Measurements from ENCODE around the gene FBXL16.
"Not testable (repeated sequence)": the region's sequence is repeated elsewhere in the genome, so short reads cannot be mapped to it uniquely, and the experiment has no call there.

The FBXL16 gene

GRCh38 chr16:714558-715476, 9.2 kb upstream of the FBXL16 start, which contains the start of gene METRN:
TSS of gene METRN (plus strand) at chr16:715118. CDS start at chr16:715290, 172 bp downstream.
- DNase-seq (ENCODE audit: low read depth) = no peak
- in situ Hi-C loops (cut with HindIII; ENCODE audit: low sequenced_read_pairs) = loop anchor here (10.0 kb wide), 1 partner anchor 260 kb away; the partner anchor contains the start of gene LMF1
- H3K4me3 ChIP-seq (ENCODE audit: low read depth, low read length) = peak within 1 kb of the TSS; percentile 55
- no peak for TF ChIP-seq CTCF (IDR thresholded peaks at IDR 0.05; ENCODE audit: low read depth, low read length, missing control alignments)

GRCh38 chr16:714079-714478, 8.5 kb upstream of the FBXL16 start:
- no peak for DNase-seq (ENCODE audit: low read depth)
- in situ Hi-C loops (cut with HindIII; ENCODE audit: low sequenced_read_pairs) = loop anchor here (10.0 kb wide), 1 partner anchor 261 kb away; the partner anchor contains the start of gene LMF1
- peak overlapping the region; percentile 19 for H3K4me3 ChIP-seq (ENCODE audit: low read depth, low read length)
- no peak for TF ChIP-seq CTCF (IDR thresholded peaks at IDR 0.05; ENCODE audit: low read depth, low read length, missing control alignments)

DNA sequence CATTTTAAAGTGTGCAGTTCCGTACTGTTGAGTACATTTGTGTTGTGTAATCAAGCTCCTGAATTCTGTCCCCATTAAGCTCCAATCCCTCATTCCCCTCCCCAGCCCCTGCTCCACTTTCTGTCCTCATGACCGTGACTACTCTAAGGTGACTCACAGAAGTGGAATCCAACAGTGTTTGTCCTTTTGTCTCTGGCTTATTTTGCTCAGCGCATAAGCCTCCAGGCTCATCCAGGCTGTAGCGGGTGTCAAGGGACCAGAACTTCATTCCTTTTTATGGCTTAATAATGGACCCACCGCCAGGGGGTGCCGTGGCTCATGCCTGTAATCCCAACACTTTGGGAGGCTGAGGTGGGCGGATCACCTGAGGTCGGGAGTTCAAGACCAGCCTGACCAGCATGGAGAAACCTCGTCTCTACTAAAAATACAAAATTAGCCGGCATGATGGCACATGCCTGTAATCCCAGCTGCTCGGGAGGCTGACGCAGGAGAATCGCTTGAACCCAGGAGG, 7.2 kb upstream of the FBXL16 start:
- DNase-seq (ENCODE audit: low read depth) = peak; percentile 75
- in situ Hi-C loops (cut with HindIII; ENCODE audit: low sequenced_read_pairs) = loop anchor here (10.0 kb wide), 1 partner anchor 262 kb away; the partner anchor contains the start of gene LMF1
- TF ChIP-seq CTCF (IDR thresholded peaks at IDR 0.05; ENCODE audit: low read depth, low read length, missing control alignments) = peak; percentile 42
- not testable (repeated sequence) for H3K4me3 ChIP-seq (ENCODE audit: low read depth, low read length)

DNA sequence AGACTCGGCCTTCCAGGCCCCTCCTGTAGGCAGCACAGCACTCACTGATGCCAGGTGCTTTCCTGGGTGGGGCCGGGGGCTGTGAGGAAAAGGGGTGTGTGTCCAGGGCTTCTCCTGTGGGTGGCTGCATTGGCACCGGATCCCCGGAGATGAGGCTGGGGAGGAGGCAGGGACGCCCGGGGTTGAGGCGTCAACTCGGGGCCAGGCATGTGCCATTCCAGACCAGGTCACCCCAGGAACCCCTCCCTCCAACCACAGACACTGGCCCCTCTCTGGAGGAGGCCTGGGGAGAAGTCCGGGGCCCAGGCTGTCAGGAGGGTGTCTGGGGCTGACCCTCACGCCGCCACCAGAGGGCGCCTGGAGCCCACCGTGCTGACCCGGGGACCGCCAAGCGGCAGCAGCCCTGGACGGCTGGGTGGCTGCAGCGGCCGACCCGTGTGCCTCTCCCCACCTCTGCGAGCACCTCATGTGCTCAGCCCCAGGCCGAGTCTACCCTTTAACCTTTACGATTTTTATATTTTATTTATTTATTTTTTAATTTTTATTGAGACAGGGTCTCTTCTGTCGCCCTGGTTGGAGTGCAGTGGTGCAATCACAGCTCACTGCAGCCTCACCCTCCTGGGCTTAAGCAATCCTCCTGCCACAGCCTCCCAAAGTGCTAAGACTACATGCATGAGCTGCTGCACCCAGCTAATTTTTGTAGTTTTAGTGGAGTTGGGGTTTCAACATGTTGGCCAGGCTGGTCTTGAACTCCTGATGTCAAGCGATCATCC, 6.1 kb upstream of the FBXL16 start:
- peak; percentile 86 for TF ChIP-seq CTCF (IDR thresholded peaks at IDR 0.05; ENCODE audit: low read depth, low read length, missing control alignments)
- H3K4me3 ChIP-seq (ENCODE audit: low read depth, low read length) = no peak overlapping the region
- DNase-seq (ENCODE audit: low read depth) = no peak
- in situ Hi-C loops (cut with HindIII; ENCODE audit: low sequenced_read_pairs) = loop anchor here (10.0 kb wide), 1 partner anchor 263 kb away; the partner anchor contains the start of gene LMF1

GRCh38 chr16:711084-711483, 5.5 kb upstream of the FBXL16 start:
- DNase-seq (ENCODE audit: low read depth) = no peak
- in situ Hi-C loops (cut with HindIII; ENCODE audit: low sequenced_read_pairs) = loop anchor here (10.0 kb wide), 1 partner anchor 264 kb away; the partner anchor contains the start of gene LMF1
- no peak overlapping the region for H3K4me3 ChIP-seq (ENCODE audit: low read depth, low read length)
- no peak for TF ChIP-seq CTCF (IDR thresholded peaks at IDR 0.05; ENCODE audit: low read depth, low read length, missing control alignments)

Measured in astrocyte of the cerebellum (primary cell).